D721Med (cell line): ENCODE measurements around the gene FRY.

Experiments used
- DNase-seq: peaks from one replicate; pipeline ENCODE4 v3.0.0; 2011; ENCODE audit warnings: low spot score; ENCODE audit not compliant: insufficient read length
- FAIRE-seq: peaks from 2 replicates; lab custom pipeline; 2011; peaks lifted over from hg19 to GRCh38; lab: Jason Lieb, UNC
- TF ChIP-seq, protein P1 (sequence below): IDR thresholded peaks from 2 replicates; pipeline ENCODE4 v1.5.1; 2012; ENCODE audit warnings: mild to moderate bottlenecking, control low read depth; ENCODE audit not compliant: insufficient read depth; ENCODE audit errors: missing control alignments

FRY gene

GRCh38 chr13:32008518-32009175, 22.9 kb upstream of the FRY start:
- DNase-seq (no peak), FAIRE-seq (no peak)
- TF ChIP-seq, protein P1, sequence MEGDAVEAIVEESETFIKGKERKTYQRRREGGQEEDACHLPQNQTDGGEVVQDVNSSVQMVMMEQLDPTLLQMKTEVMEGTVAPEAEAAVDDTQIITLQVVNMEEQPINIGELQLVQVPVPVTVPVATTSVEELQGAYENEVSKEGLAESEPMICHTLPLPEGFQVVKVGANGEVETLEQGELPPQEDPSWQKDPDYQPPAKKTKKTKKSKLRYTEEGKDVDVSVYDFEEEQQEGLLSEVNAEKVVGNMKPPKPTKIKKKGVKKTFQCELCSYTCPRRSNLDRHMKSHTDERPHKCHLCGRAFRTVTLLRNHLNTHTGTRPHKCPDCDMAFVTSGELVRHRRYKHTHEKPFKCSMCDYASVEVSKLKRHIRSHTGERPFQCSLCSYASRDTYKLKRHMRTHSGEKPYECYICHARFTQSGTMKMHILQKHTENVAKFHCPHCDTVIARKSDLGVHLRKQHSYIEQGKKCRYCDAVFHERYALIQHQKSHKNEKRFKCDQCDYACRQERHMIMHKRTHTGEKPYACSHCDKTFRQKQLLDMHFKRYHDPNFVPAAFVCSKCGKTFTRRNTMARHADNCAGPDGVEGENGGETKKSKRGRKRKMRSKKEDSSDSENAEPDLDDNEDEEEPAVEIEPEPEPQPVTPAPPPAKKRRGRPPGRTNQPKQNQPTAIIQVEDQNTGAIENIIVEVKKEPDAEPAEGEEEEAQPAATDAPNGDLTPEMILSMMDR = no peak

DNA sequence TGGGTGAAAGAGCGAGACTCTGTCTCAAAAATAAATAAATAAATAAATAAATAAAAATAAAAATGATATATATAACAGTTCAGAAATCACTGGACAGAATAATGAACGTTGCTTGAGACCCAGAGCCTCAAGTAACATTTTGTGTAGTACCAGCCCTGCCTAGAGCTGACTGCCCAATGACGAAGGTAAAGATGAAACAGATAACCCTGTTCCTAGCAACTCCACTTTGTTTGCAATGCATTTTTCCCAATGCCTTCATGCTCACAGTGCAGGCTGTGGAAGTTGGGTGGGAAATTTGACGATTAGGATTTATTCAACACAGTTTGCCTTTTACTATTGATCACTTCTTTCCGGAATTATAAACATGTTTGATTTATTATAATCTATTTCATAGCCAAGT, 22.2 kb upstream of the FRY start:
- no peak for FAIRE-seq
- DNase-seq = no peak
- TF ChIP-seq, protein P1 = no peak

GRCh38 chr13:32010136-32010535, 21.4 kb upstream of the FRY start:
- DNase-seq (no peak), FAIRE-seq (no peak)
- TF ChIP-seq, protein P1 = no peak

GRCh38 chr13:32011971-32012370, 19.6 kb upstream of the FRY start:
- TF ChIP-seq, protein P1 = no peak
- FAIRE-seq = no peak

GRCh38 chr13:32013181-32013580, 18.4 kb upstream of the FRY start:
- FAIRE-seq (no peak), DNase-seq (no peak)
- TF ChIP-seq, protein P1 = no peak

More at GRCh38 chr13:32011971-32012370, 19.6 kb upstream of the FRY start:
- no peak for DNase-seq

DNA sequence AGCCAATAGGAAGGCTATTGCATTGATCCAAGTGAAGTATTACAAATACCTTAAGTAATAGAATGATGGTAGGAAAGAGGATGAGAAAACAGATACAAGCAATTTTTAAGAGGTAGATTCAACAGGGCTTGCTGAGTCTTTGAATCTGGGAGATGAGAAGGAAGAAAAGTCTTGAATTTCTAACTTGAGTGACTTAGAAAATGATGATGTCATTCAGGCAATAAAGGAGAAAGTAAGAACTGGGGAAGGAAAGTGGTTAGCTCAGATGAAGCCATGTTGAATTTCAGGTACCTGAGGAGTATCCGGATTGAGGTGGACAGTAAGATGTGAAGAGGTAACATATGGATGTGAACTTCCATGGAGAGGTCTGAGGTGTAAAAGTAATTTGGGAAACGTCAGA, 15.5 kb upstream of the FRY start:
- TF ChIP-seq, protein P1 = no peak
- FAIRE-seq = no peak

DNA sequence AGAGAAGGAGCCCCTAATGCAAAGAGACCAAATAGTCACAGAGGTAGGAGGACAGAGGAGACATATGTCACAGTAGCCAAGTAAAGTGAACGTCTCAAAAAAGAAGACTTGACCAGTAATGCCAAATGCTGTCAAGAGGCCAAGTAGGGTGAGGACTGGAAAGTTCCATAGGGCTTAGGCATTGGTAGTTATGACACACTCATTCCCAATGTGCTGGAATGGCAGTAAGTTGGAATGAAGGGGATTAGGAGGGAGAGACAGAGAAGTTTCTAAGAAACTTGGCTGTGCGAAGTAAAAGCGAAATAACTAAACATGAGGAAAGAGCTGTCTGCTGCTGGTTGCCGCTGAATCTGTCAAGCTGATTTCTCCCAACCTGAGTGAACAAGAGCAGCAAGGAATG, 14.9 kb upstream of the FRY start:
- TF ChIP-seq, protein P1 = no peak
- DNase-seq = no peak
- FAIRE-seq = no peak

More for the DNA sequence above, 15.5 kb upstream of the FRY start:
- no peak for DNase-seq
